Fibroblast of lung (primary cell): Measurements from ENCODE around the gene CHST15. TPM values are rescaled to one million over a fixed set of nuclear protein-coding genes. Genes with fewer than 3 reads are reported as not detected.

Experiments
- DNase-seq, 2 donors: peaks; one replicate each; pipeline versions ENCODE4 v3.0.0 to v3.0.0-alpha.2; 2010; ENCODE audit warnings: low read depth in 2 of 2
- H2AFZ ChIP-seq: 2 replicates; pipeline ENCODE4 v1.5.1; 2012; ENCODE audit warnings: low read length, control low read depth, inconsistent platforms
- H3K27ac ChIP-seq: 2 replicates; pipeline ENCODE4 v1.5.1; 2011; ENCODE audit warnings: low read length, control low read depth; ENCODE audit not compliant: insufficient read depth
- H3K27me3 ChIP-seq: 2 replicates; pipeline ENCODE4 v1.5.1; 2011; ENCODE audit warnings: mild to moderate bottlenecking, low read length; ENCODE audit not compliant: control insufficient read depth, insufficient read depth
- H3K36me3 ChIP-seq: 2 replicates; pipeline ENCODE4 v1.5.1; 2011; ENCODE audit warnings: low read length; ENCODE audit not compliant: control insufficient read depth, insufficient read depth
- H3K4me1 ChIP-seq: 2 replicates; pipeline ENCODE4 v1.5.1; 2011; ENCODE audit warnings: low read length; ENCODE audit not compliant: control insufficient read depth, insufficient read depth; ENCODE audit errors: extremely low read depth
- H3K4me2 ChIP-seq: 2 replicates; pipeline ENCODE4 v1.5.1; 2011; ENCODE audit warnings: low read length, control low read depth; ENCODE audit not compliant: insufficient read depth; ENCODE audit errors: extremely low read depth
- H3K4me3 ChIP-seq, 4 experiments: fragments of 200-600 bp in 1 of 4; sonication (generic) in 1 of 4; replicated peaks in 1 of 4; 2 replicates each; pipeline ENCODE4 v1.5.1; 2011 to 2016; ENCODE audit warnings: low read length in 4 of 4, low read depth in 3 of 4, mild to moderate bottlenecking in 3 of 4, control low read depth in 2 of 4, inconsistent platforms in 1 of 4, mixed read lengths in 1 of 4; ENCODE audit not compliant: insufficient read depth in 1 of 4; ENCODE audit errors: control extremely low read depth in 1 of 4
- H3K79me2 ChIP-seq: 2 replicates; pipeline ENCODE4 v1.5.1; 2012; ENCODE audit warnings: mild to moderate bottlenecking, low read length, inconsistent platforms; ENCODE audit not compliant: control insufficient read depth, insufficient read depth
- H3K9ac ChIP-seq: 2 replicates; pipeline ENCODE4 v1.5.1; 2011; ENCODE audit warnings: mild to moderate bottlenecking, low read length, control low read depth; ENCODE audit not compliant: insufficient read depth
- H3K9me3 ChIP-seq: 2 replicates; pipeline ENCODE4 v1.5.1; 2012; ENCODE audit warnings: low read depth, low read length; ENCODE audit not compliant: control insufficient read depth, insufficient read depth
- H4K20me1 ChIP-seq: 2 replicates; pipeline ENCODE4 v1.5.1; 2011; ENCODE audit warnings: low read length; ENCODE audit not compliant: control insufficient read depth, insufficient read depth; ENCODE audit errors: extremely low read depth
- EZH2 ChIP-seq: IDR thresholded peaks from 2 replicates; pipeline ENCODE4 v1.5.1; 2012; ENCODE audit warnings: low read length, control low read depth, mild to moderate bottlenecking; ENCODE audit errors: missing control alignments
- polyA plus RNA-seq, 2 donors: library from polyadenylated mRNA; depleted of rRNA in 1 of 2; stranded (reverse) in 1 of 2; unstranded in 1 of 2; fragments of >200 nt; gene quantifications; 2 replicates each; pipeline ENCODE4 v1.2.1, GENCODE V29; 2011 to 2012; ENCODE audit warnings: missing spikeins in 1 of 2
- total RNA-seq: library from RNA; depleted of rRNA; stranded (reverse); fragments of >200 nt; gene quantifications from 2 replicates; pipeline ENCODE4 v1.2.1, GENCODE V29; 2014
- TF ChIP-seq, protein P1 (sequence below), 2 donors: IDR thresholded peaks in 1 of 2; conservative IDR thresholded peaks in 1 of 2; 1 replicate in 1 of 2; 2 replicates in 1 of 2; pipeline ENCODE4 v1.5.1; 2011 to 2012; ENCODE audit warnings: low read length in 2 of 2, control low read depth in 1 of 2, inconsistent platforms in 1 of 2, low read depth in 1 of 2, mild to moderate bottlenecking in 1 of 2

Gene CHST15
- total and polyA plus RNA-seq, 2 donors (not counting 1 experiment from before 2014, with no cell fraction given), result 5.0 to 7.9 TPM

DNA sequence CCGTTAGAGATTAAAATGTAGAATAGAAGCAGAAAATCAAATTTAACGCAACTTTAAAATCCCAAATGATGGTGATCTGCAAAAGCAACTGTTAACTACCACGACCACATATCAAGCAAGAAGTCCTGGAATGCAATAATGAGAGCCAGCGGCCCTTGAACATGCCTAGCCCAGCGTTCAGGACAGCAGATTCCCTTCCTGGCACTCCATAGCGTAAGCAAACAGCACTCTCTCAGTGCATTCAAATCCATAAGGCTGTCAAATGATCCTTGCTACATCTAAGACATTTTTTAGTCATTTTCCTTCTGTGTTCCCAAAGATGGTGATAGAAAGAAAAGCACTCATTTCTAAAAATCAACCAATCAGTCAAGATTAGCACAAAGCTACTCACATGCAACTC, 48.1 kb downstream of the CHST15 start:
- Histone ChIP-seq H3K9me3 (no peaks in the 10 kb centered on the region), H3K9ac (no peak overlapping the region), H3K36me3 (no peaks in the 10 kb centered on the region), H2AFZ (no peak overlapping the region), H3K79me2 (no peaks in the 10 kb centered on the region), H4K20me1 (no peaks in the 10 kb centered on the region), H3K4me1 (no peaks in the 10 kb centered on the region), H3K27me3 (no peaks in the 10 kb centered on the region), H3K4me3 (no peak overlapping the region), H3K4me2 (no peak overlapping the region), H3K27ac (no peak overlapping the region)
- DNase-seq, result no peak
- TF ChIP-seq EZH2, result no peak
- TF ChIP-seq, protein P1, sequence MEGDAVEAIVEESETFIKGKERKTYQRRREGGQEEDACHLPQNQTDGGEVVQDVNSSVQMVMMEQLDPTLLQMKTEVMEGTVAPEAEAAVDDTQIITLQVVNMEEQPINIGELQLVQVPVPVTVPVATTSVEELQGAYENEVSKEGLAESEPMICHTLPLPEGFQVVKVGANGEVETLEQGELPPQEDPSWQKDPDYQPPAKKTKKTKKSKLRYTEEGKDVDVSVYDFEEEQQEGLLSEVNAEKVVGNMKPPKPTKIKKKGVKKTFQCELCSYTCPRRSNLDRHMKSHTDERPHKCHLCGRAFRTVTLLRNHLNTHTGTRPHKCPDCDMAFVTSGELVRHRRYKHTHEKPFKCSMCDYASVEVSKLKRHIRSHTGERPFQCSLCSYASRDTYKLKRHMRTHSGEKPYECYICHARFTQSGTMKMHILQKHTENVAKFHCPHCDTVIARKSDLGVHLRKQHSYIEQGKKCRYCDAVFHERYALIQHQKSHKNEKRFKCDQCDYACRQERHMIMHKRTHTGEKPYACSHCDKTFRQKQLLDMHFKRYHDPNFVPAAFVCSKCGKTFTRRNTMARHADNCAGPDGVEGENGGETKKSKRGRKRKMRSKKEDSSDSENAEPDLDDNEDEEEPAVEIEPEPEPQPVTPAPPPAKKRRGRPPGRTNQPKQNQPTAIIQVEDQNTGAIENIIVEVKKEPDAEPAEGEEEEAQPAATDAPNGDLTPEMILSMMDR (conservative IDR thresholded peaks at IDR 0.05 in 1 of 2, IDR thresholded peaks at IDR 0.05 in 1 of 2; ENCODE audit: low read depth in 1 of 2, low read length in 2 of 2), result no peak

DNA sequence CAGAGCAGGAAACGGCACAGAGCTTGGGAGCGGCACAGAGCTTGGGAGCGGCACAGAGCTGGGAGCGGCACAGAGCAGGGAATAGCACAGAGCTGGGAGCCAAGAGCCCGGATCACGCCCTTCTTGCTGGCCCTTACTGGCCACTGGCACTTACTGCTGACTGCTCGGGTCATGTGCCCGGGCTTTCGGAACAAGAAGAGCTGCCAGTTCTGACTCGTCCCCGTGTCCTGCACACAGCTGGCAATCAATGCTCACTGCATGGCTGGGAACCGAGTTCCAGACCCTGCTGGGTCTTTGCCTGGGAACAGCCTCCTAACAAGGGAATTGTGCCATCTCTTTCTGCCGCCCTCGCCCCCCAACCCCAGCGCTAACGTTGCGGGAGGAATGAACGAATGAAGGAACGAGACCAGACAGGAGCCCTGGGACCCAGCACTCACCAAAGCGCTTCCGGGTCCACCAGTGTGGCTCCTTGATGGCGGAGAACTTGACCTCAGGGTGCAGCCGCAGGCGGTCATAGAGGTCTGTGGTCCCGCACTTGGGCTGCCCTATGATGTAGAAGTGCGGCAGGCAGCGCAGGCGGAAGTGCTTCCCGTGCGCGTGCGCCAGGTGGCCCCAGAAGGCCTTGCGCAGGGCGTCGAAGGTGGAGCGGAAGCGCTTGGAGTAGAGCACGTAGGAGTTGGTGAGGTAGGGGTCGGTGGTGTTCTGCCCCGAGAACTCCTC, 49.1 kb downstream of the CHST15 start:
- Histone ChIP-seq H3K36me3 (no peaks in the 10 kb centered on the region), H3K27me3 (no peaks in the 10 kb centered on the region), H4K20me1 (no peaks in the 10 kb centered on the region), H2AFZ (no peak overlapping the region), H3K9ac (no peak overlapping the region), H3K79me2 (no peaks in the 10 kb centered on the region), H3K27ac (no peak overlapping the region), H3K4me2 (no peak overlapping the region), H3K4me1 (no peaks in the 10 kb centered on the region), H3K9me3 (no peaks in the 10 kb centered on the region), H3K4me3 (no peak overlapping the region)
- TF ChIP-seq EZH2, result no peak
- DNase-seq, result no peak

DNA sequence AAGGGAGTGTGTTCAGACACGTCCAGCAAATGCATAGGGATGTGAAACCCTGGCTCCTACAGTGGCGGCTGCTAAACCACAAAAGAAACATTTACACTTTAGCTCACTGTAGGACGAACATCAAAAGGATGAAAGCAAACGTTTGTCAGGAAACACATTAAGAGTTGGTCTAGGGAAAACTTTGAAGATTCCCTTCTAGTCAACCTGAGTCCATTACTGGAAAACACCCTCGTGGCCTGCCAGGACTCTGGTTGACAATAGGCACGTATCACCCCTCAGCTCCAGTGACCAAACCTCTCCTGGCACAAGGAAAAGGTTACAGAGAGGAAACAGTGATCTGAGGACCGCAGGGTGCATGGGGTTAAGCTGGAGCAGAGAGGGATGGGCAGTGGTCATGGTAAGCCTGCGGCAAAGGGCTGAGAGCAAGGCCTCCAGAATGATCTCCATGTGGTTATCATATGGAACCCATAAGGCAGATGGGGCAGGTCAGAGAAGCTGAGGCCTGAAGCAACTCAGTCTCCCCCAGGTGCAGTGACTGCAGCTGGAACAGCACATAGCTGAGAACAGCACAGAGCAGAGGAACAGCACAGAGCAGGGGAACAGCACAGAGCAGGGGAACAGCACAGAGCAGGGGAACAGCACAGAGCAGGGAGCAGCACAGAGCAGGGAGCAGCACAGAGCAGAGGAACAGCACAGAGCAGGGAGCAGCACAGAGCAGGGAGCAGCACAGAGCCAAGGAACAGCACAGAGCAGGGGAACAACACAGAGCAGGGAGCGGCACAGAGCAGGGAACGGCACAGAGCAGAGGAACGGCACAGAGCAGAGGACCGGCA, 49.9 kb downstream of the CHST15 start:
- no peaks in the 10 kb centered on the region for H3K4me1 ChIP-seq
- no peaks in the 10 kb centered on the region for H3K79me2 ChIP-seq
- H2AFZ ChIP-seq, result no peak overlapping the region
- no peaks in the 10 kb centered on the region for H3K9me3 ChIP-seq
- no peak for DNase-seq
- no peak overlapping the region for H3K9ac ChIP-seq
- H3K27ac ChIP-seq, result no peak overlapping the region
- TF ChIP-seq EZH2, result no peak
- TF ChIP-seq, protein P1 (conservative IDR thresholded peaks at IDR 0.05 in 1 of 2, IDR thresholded peaks at IDR 0.05 in 1 of 2; ENCODE audit: low read depth in 1 of 2, low read length in 2 of 2), result no peak
- H3K4me3 ChIP-seq, result no peak overlapping the region
- no peak overlapping the region for H3K4me2 ChIP-seq
- no peaks in the 10 kb centered on the region for H3K36me3 ChIP-seq
- H3K27me3 ChIP-seq, result no peaks in the 10 kb centered on the region
- H4K20me1 ChIP-seq, result no peaks in the 10 kb centered on the region
